Endothelial cell (in vitro differentiated cells): ENCODE data around the gene CD164L2. TPM values are rescaled to one million over a fixed set of nuclear protein-coding genes. Genes with fewer than 3 reads are reported as not detected.
A peak's percentile ranks its signal among the peaks of the same experiment; 100 is the strongest.

Source experiments
- DNase-seq: peaks from one replicate; pipeline ENCODE4 v3.0.0; 2021; ENCODE audit warnings: low spot score
- H3K27ac Mint-ChIP-seq: one replicate; pipeline ENCODE4 v1.8.0; 2021; ENCODE audit warnings: mixed read lengths, inconsistent platforms; ENCODE audit not compliant: unreplicated experiment
- H3K27me3 Mint-ChIP-seq: one replicate; pipeline ENCODE4 v1.8.0; 2021; ENCODE audit warnings: mild to moderate bottlenecking, moderate library complexity, mixed read lengths, inconsistent platforms; ENCODE audit not compliant: unreplicated experiment
- H3K36me3 Mint-ChIP-seq: one replicate; pipeline ENCODE4 v1.8.0; 2021; ENCODE audit warnings: mild to moderate bottlenecking, low read depth, mixed read lengths, inconsistent platforms; ENCODE audit not compliant: unreplicated experiment
- H3K4me1 Mint-ChIP-seq: one replicate; pipeline ENCODE4 v1.8.0; 2021; ENCODE audit warnings: mild to moderate bottlenecking, mixed read lengths, inconsistent platforms; ENCODE audit not compliant: unreplicated experiment
- H3K4me3 Mint-ChIP-seq: one replicate; pipeline ENCODE4 v1.8.0; 2021; ENCODE audit warnings: mild to moderate bottlenecking, mixed read lengths, inconsistent platforms; ENCODE audit not compliant: unreplicated experiment
- H3K9me3 Mint-ChIP-seq: one replicate; pipeline ENCODE4 v1.8.0; 2021; ENCODE audit warnings: mixed read lengths, inconsistent platforms; ENCODE audit not compliant: unreplicated experiment
- CTCF ChIP-seq: fragments of 200-600 bp; sonication (generic); IDR thresholded peaks from one replicate; pipeline ENCODE4 v1.5.0; 2021; ENCODE audit warnings: antibody characterized with exemption; ENCODE audit not compliant: unreplicated experiment
- total RNA-seq: library from RNA; stranded (reverse); fragmentation: NEBNext Ultra II Directional; extraction: Animal tissue kit (Norgen Biotek cat#: 25700); gene quantifications from one replicate; pipeline ENCODE4 v1.2.1, GENCODE V29; 2021; ENCODE audit not compliant: unreplicated experiment

Gene CD164L2
- total RNA-seq, 1 donor from 2014 or later, result 0.72 TPM

- H3K4me3 Mint-ChIP-seq, result no peak overlapping the region
- peaks cover 15% of the 10 kb centered on the region for H3K36me3 Mint-ChIP-seq
- no peaks in the 10 kb centered on the region for H3K9me3 Mint-ChIP-seq
- DNase-seq, result peak; percentile 64
- peaks cover 37% of the 10 kb centered on the region for H3K27me3 Mint-ChIP-seq
- H3K4me1 Mint-ChIP-seq, result peaks cover 32% of the 10 kb centered on the region
- TF ChIP-seq CTCF, result no peak
- no peak overlapping the region for H3K27ac Mint-ChIP-seq
Measured at GRCh38 chr1:27402349-27402754, 19.2 kb upstream of the CD164L2 start.

GRCh38 chr1:27400963-27401341 is 17.8 kb upstream of the CD164L2 start:
- no peaks in the 10 kb centered on the region for H3K9me3 Mint-ChIP-seq
- no peak for TF ChIP-seq CTCF
- no peak for DNase-seq
- peaks cover 37% of the 10 kb centered on the region for H3K27me3 Mint-ChIP-seq
- H3K4me1 Mint-ChIP-seq, result peaks cover 31% of the 10 kb centered on the region
- peaks cover 12% of the 10 kb centered on the region for H3K36me3 Mint-ChIP-seq
- H3K27ac Mint-ChIP-seq, result peak overlapping the region; percentile 58
- peak overlapping the region; percentile 69 for H3K4me3 Mint-ChIP-seq

- no peak for TF ChIP-seq CTCF
- Mint-ChIP-seq H3K27ac (peak overlapping the region; percentile 58), H3K4me1 (peaks cover 35% of the 10 kb centered on the region), H3K9me3 (no peaks in the 10 kb centered on the region), H3K27me3 (peaks cover 37% of the 10 kb centered on the region), H3K36me3 (peaks cover 12% of the 10 kb centered on the region), H3K4me3 (peak overlapping the region; percentile 69)
- no peak for DNase-seq
Measured at GRCh38 chr1:27400082-27400962, 17.2 kb upstream of the CD164L2 start.

GRCh38 chr1:27399251-27400025 is 16.3 kb upstream of the CD164L2 start:
- no peak for DNase-seq
- Mint-ChIP-seq H3K9me3 (no peaks in the 10 kb centered on the region), H3K4me1 (peaks cover 35% of the 10 kb centered on the region), H3K27me3 (peaks cover 37% of the 10 kb centered on the region), H3K27ac (peak overlapping the region; percentile 64), H3K36me3 (peaks cover 13% of the 10 kb centered on the region), H3K4me3 (no peak overlapping the region)
- no peak for TF ChIP-seq CTCF
